Measurements from ENCODE around the gene ACTMAP. TPM values are rescaled to one million over a fixed set of nuclear protein-coding genes. Genes with fewer than 3 reads are reported as not detected.
"Not testable (repeated sequence)": the region's sequence is repeated elsewhere in the genome, so short reads cannot be mapped to it uniquely, and the experiment has no call there.

Gene ACTMAP
- polyA plus RNA-seq, 3 donors, result 13.6 to 14.0 (median 13.6) TPM

GRCh38 chr19:40745402-40745780 is 4.9 kb downstream of the ACTMAP start:
- DNase-seq (ENCODE audit: low read depth in 3 of 3, low spot score in 2 of 3), result no peak

GRCh38 chr19:40744554-40745401 is 5.5 kb downstream of the ACTMAP start:
- DNase-seq (ENCODE audit: low read depth in 3 of 3, low spot score in 2 of 3), result no peak

- DNase-seq (ENCODE audit: low read depth in 3 of 3, low spot score in 2 of 3), result no peak
Observed at GRCh38 chr19:40743926-40744325, 6.4 kb downstream of the ACTMAP start.

- DNase-seq (ENCODE audit: low read depth in 3 of 3, low spot score in 2 of 3), result no peak
Observed at GRCh38 chr19:40742886-40743285, 7.4 kb downstream of the ACTMAP start.

GRCh38 chr19:40742477-40742876 is 7.8 kb downstream of the ACTMAP start:
- no peak for DNase-seq (ENCODE audit: low read depth in 3 of 3, low spot score in 2 of 3)

GRCh38 chr19:40741527-40742390 is 8.5 kb downstream of the ACTMAP start:
- no peak for DNase-seq (ENCODE audit: low read depth in 3 of 3, low spot score in 2 of 3)

- DNase-seq (ENCODE audit: low read depth in 3 of 3, low spot score in 2 of 3), result no peak
Observed at GRCh38 chr19:40740747-40741146, 9.5 kb downstream of the ACTMAP start.

GRCh38 chr19:40739871-40740703 is 10.2 kb downstream of the ACTMAP start:
- DNase-seq (ENCODE audit: low read depth in 3 of 3, low spot score in 2 of 3), result no peak

GRCh38 chr19:40739030-40739839 is 11.0 kb downstream of the ACTMAP start:
- no peak for DNase-seq (ENCODE audit: low read depth in 3 of 3, low spot score in 2 of 3)

- DNase-seq (ENCODE audit: low read depth in 3 of 3, low spot score in 2 of 3), result no peak
Observed at GRCh38 chr19:40737102-40737644, 13.1 kb downstream of the ACTMAP start.

- DNase-seq (ENCODE audit: low read depth in 3 of 3, low spot score in 2 of 3), result no peak
Observed at GRCh38 chr19:40736661-40737060, 13.6 kb downstream of the ACTMAP start.

GRCh38 chr19:40735013-40735771 is 15.1 kb downstream of the ACTMAP start:
- DNase-seq (ENCODE audit: low read depth in 3 of 3, low spot score in 2 of 3), result no peak

- DNase-seq (ENCODE audit: low read depth in 3 of 3, low spot score in 2 of 3), result no peak
Observed at GRCh38 chr19:40733149-40733548, 17.1 kb downstream of the ACTMAP start.

GRCh38 chr19:40732304-40732703 is 18.0 kb downstream of the ACTMAP start:
- DNase-seq (ENCODE audit: low read depth in 3 of 3, low spot score in 2 of 3), result not testable (repeated sequence)

GRCh38 chr19:40730065-40730464 is 20.2 kb downstream of the ACTMAP start:
- not testable (repeated sequence) for DNase-seq (ENCODE audit: low read depth in 3 of 3, low spot score in 2 of 3)

GRCh38 chr19:40726279-40726678 is 24.0 kb downstream of the ACTMAP start:
- DNase-seq (ENCODE audit: low read depth in 3 of 3, low spot score in 2 of 3), result no peak

- no peak for DNase-seq (ENCODE audit: low read depth in 3 of 3, low spot score in 2 of 3)
Observed at GRCh38 chr19:40724855-40725254, 25.4 kb downstream of the ACTMAP start.

- no peak for DNase-seq (ENCODE audit: low read depth in 3 of 3, low spot score in 2 of 3)
Observed at GRCh38 chr19:40724315-40724714, 26.0 kb downstream of the ACTMAP start.

- no peak for DNase-seq (ENCODE audit: low read depth in 3 of 3, low spot score in 2 of 3)
Observed at GRCh38 chr19:40723661-40724254, 26.5 kb downstream of the ACTMAP start.
